M059J (cell line): Measurements from ENCODE around the gene DCUN1D1. TPM values are rescaled to one million over a fixed set of nuclear protein-coding genes. Genes with fewer than 3 reads are reported as not detected.

ENCODE experiments used
- DNase-seq: peaks from one replicate; pipeline ENCODE4 v3.0.0-alpha.2; 2012; ENCODE audit warnings: low read depth
- total RNA-seq: library from RNA; depleted of rRNA; stranded (reverse); fragments of >200 nt; shearing (Covaris generic); gene quantifications from 2 replicates; pipeline ENCODE4 v1.2.3, GENCODE V29; 2014; rRNA removed

Gene DCUN1D1
- total RNA-seq, 1 experiment from 2014 or later = 33.4 TPM

DNA sequence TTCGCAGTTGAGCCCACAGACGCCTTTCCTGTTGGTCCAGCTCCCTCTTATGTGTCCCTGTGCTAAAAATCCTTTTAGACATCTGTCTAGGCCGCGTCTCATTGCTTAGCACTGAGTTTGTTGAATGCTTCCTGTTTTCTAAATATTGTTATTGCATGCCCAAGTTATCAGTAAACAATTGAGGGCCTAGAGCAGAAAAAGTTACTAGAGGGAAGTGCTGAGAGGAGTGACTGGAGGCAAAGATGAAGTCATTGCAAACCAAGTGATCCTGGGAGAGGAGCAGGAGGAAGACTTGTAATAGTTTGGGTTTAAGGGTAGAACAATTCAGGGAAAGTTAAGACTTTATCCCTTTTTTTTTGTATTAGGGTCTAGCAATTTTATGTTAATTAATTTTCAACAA, 88.1 kb downstream of the DCUN1D1 start:
- DNase-seq = no peak

DNA sequence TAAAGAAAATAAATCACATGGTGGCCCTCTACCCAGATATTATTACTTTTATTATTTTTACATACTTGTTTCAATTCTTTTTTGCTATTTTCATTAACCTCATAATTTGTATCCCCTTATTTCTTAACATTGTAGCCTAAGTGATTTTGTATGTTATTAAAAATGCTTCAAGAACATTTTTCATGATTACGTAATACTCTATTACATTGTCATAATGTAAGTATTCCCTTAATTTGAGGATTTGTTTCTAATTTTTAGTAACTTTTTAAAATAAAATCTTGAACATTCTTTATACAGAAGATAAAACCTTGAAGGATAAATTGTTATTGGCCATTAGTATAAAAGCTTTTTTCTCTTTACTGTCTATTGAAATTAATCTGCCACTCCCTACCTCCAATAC, 89.0 kb downstream of the DCUN1D1 start:
- no peak for DNase-seq

DNA sequence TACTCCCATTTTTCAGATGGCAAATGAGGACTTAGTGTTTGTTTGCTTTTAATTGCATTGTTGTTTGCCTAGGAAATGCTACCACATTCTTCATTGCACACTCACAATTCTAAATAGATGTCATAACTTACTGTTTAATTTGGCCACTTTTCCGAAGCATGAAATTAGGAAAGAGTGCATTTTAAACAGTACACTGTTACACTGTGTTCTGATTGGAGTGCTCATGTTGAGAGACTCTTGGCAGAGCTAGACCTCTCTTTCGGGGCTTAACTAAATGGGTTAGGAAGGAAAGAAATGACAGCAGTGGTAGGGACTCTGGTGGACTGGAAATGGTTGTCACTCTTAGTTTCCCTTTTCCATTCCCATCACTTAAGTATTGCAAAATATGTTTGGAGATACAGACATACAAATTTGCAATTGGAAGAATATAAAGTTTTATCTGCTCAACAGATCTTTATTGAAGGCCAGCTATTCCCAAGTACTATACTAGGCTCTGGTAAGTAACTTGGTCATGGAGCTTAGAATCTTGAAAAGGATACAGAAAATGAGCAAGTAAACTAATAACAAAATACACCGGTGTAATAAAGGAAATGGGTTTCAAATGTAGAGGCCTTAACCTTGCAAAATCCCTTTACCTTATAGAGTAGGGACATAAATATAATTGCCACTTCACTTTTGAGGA, 90.2 kb downstream of the DCUN1D1 start:
- no peak for DNase-seq

Other genes with a start within 250 kb of the DCUN1D1 start
- gene ATP11B, start 187.0 kb downstream of the DCUN1D1 start, total RNA-seq = 33.9 and 47.8 TPM in 2 replicates
- 14.1 and 19.7 TPM in 2 replicates for gene MCCC1, start 119.0 kb upstream of the DCUN1D1 start, total RNA-seq
- 0.37 and 1.1 TPM in 2 replicates for gene LAMP3, start 182.2 kb upstream of the DCUN1D1 start, total RNA-seq